22Rv1 (cell line): ENCODE measurements around the gene NOP16.

ENCODE experiments used
- H3K27ac ChIP-seq: fragments of 450-650 bp; 2 replicates; pipeline ENCODE4 v1.5.1; 2017
- CTCF ChIP-seq: fragments of 450-650 bp; IDR thresholded peaks from 2 replicates; pipeline ENCODE4 v1.5.1; 2017; ENCODE audit warnings: mild to moderate bottlenecking
- ZFX ChIP-seq: fragments of 450-650 bp; IDR thresholded peaks from 2 replicates; pipeline ENCODE4 v1.6.1; 2017; ENCODE audit warnings: antibody characterized with exemption, borderline replicate concordance

Gene NOP16

GRCh38 chr5:176355400-176356178, 32.8 kb downstream of the NOP16 start:
- TF ChIP-seq ZFX (no peak), CTCF (no peak)
- no peak overlapping the region for H3K27ac ChIP-seq

- no peak for TF ChIP-seq ZFX
- TF ChIP-seq CTCF: no peak
- no peak overlapping the region for H3K27ac ChIP-seq
Measured at GRCh38 chr5:176353533-176353932, 34.9 kb downstream of the NOP16 start.

GRCh38 chr5:176352116-176352878, 36.1 kb downstream of the NOP16 start:
- TF ChIP-seq ZFX (no peak), CTCF (no peak)
- no peak overlapping the region for H3K27ac ChIP-seq

- no peak overlapping the region for H3K27ac ChIP-seq
- TF ChIP-seq CTCF (no peak), ZFX (no peak)
Measured at GRCh38 chr5:176350416-176350815, 38.0 kb downstream of the NOP16 start.

- TF ChIP-seq CTCF (no peak), ZFX (no peak)
- no peak overlapping the region for H3K27ac ChIP-seq
Measured at GRCh38 chr5:176342766-176343458, 45.5 kb downstream of the NOP16 start.

GRCh38 chr5:176342158-176342483, 46.3 kb downstream of the NOP16 start:
- H3K27ac ChIP-seq: no peak overlapping the region
- TF ChIP-seq CTCF (no peak), ZFX (no peak)
